IPS-18c (cell line): ENCODE results near the gene CEP85L.

Experiments
- H3K4me3 ChIP-seq: 2 replicates; pipeline ENCODE4 v1.7.0; 2013; ENCODE audit warnings: low read depth, mild to moderate bottlenecking, low read length, moderate library complexity; ENCODE audit not compliant: insufficient read depth
- H3K9me3 ChIP-seq: one replicate; pipeline ENCODE4 v1.6.1; 2013; ENCODE audit warnings: mild to moderate bottlenecking, low read length, moderate library complexity; ENCODE audit not compliant: control insufficient read depth, insufficient read depth

The CEP85L gene

GRCh38 chr6:118505656-118506055 is 145.7 kb downstream of the CEP85L start:
- Histone ChIP-seq H3K4me3 (no peak overlapping the region), H3K9me3 (peaks cover 1% of the 10 kb centered on the region)

DNA sequence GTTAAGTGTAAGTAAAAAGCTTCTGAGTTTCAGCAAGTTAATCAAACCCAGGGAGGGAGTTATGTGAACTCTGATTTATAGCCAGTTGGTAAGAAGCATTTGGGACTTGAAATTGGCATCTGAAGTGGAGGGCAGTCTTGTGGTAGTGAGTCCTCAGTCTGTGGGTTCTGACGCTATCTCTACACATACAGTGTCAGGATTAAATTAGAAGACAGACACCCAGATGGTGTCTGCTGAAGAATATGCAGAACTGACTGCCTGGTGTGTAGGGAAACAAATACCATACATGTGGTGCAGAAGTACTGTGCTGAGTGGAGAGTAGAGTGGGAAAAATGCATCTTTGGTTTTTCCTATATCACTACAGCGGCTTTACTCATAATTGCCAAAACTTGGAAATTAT is 146.8 kb downstream of the CEP85L start:
- H3K4me3 ChIP-seq = no peak overlapping the region
- H3K9me3 ChIP-seq = peaks cover 2% of the 10 kb centered on the region

DNA sequence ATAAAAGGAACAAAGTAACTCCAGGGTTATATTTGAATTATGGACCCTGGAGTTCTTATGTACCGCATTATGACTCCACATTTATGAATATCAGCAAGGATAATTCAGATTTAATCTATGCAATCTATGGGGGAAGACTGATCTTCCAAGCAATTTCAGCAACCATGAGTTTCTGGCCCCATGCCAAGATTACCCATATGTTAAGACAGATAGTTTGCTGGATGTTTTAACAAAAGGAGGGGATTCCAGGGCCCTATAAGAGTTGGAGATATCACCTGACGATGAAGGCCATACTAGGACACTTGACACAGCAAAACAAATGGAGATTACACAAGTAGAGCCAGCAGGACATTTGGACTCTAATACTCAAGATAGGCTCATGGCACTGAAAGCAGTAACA is 149.2 kb downstream of the CEP85L start:
- H3K9me3 ChIP-seq = peaks cover 2% of the 10 kb centered on the region

DNA sequence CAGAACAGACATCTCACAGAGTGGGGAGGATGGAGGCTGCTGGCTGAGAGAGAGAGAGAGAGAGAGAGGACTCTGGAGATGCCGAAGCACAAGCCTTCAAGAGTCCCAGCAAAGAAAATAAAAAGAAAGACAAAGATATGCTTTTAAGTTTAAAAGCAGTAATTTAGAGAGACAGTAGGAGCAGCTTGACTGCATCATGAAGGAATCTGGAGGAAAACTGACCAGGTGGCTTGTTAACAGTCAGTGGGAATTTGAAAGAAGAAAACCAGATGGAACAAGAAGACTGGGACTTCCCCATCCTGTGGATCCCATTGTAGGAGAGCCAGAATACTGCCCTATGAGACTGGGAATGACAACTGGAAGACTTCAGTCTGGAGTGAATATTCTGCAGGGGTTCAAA is 149.6 kb downstream of the CEP85L start:
- Histone ChIP-seq H3K4me3 (no peak overlapping the region), H3K9me3 (peaks cover 2% of the 10 kb centered on the region)

More for the DNA sequence above, 149.2 kb downstream of the CEP85L start:
- no peak overlapping the region for H3K4me3 ChIP-seq

- H3K4me3 ChIP-seq = no peak overlapping the region
- peaks cover 2% of the 10 kb centered on the region for H3K9me3 ChIP-seq
These were observed 150.3 kb downstream of the CEP85L start for GRCh38 chr6:118501099-118501498.

GRCh38 chr6:118500130-118501015 is 151.0 kb downstream of the CEP85L start:
- Histone ChIP-seq H3K4me3 (no peak overlapping the region), H3K9me3 (peaks cover 2% of the 10 kb centered on the region)

- no peak overlapping the region for H3K4me3 ChIP-seq
- H3K9me3 ChIP-seq = peaks cover under 1% of the 10 kb centered on the region
These were observed 155.7 kb downstream of the CEP85L start for GRCh38 chr6:118495485-118496280.

DNA sequence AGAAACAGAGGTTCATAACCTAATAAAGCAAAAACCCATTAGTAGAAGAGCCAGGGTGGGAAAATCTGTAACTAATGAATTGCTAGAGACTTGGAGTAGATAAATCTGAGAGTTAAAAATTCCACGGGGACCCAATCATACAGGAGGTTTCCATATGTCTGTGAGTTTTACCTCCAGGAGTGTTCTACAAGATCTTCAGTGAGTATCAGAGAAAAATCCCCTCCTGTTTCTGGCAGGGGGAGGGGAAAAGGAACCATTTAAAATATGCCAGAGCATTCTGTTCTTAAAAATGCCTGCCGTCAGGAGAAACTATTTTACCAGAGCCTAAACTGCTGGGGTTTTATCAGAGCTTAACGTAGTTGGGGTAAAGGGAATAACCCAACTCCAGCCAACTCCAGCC is 157.3 kb downstream of the CEP85L start:
- Histone ChIP-seq H3K9me3 (no peaks in the 10 kb centered on the region), H3K4me3 (no peak overlapping the region)

GRCh38 chr6:118489990-118490389 is 161.4 kb downstream of the CEP85L start:
- Histone ChIP-seq H3K4me3 (no peak overlapping the region), H3K9me3 (no peaks in the 10 kb centered on the region)

- H3K4me3 ChIP-seq = no peak overlapping the region
- no peaks in the 10 kb centered on the region for H3K9me3 ChIP-seq
These were observed 162.8 kb downstream of the CEP85L start for GRCh38 chr6:118488631-118489030.

DNA sequence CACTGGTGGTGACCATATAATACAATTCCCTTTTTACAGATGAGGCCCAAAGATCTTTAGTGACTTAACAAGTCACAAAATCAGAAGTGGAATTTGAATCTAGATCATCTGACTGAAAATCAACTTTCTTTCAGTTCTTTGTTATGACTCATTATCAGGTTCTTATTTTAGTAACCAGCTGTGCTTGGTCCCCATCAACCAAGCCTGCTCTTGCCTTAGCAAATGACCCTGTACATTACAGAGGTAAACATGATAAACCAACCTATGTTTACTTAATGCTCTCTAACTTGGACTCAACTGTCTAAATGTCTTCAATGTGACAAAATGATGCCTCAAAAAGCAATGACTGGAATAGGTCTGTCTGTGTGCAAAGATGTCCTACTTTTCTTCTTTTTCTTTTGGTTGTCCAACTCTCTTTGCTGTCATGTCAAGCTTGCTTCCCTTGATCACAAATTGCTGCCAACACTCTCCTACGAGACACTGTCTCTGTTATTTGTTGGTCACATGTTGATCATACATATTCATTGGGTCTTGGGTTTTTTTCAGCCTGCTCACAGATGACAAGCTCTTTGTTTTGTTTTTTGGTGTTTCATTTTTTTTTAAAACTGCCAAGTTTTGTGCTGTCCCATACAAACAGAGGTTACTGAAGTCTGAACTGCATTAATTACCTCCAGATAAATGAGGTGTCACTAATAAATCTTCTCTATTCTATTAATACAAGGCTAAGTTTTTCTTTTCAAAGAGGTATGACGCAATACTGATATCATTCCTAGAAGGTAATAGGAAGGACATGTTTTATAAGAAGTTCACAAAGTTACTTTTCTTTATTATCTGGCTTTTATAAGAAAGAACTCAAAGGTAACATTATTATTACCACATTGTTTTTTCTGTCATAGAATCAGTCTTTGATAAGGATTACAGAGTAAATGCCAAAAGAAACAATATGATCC is 165.5 kb downstream of the CEP85L start:
- Histone ChIP-seq H3K4me3 (no peak overlapping the region), H3K9me3 (no peaks in the 10 kb centered on the region)

DNA sequence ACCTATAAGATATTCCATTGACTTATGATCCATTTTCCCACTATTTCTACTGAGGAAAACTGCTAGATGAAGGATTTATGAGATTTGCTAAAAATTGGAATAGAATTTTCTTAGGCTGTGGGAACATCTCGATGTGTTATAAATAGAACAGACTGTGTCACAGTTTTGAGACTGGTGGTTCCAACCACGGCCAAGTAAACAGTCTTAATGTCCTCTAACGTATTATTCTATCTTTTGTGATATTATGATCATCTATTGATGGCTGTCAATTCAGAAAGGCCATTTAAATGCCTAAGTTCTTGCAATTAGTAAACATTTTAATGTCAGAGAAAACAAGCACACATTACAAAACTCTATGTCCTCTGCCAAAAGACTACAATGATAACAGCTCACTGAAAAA is 174.8 kb downstream of the CEP85L start:
- Histone ChIP-seq H3K4me3 (no peak overlapping the region), H3K9me3 (no peaks in the 10 kb centered on the region)

- Histone ChIP-seq H3K9me3 (no peaks in the 10 kb centered on the region), H3K4me3 (no peak overlapping the region)
These were observed 178.1 kb downstream of the CEP85L start for GRCh38 chr6:118473266-118473665.

DNA sequence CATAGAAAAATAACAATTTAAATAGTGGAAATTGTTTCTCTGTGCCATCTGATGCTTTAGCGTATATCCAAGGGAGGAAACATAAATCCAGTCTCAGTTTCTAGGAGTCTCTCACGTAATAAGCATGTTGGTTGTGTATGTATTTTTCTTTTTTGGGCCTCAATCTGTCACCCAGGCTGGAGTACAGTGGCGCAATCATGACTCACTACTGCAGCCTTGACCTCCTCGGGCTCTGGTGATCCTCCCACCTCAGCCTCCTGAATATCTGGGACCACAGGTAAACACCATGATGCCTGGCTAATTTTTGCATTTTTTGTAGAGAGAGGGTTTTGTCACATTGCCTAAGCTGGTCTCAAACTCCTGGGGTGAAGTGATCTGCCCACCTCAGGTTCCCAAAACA is 181.9 kb downstream of the CEP85L start:
- Histone ChIP-seq H3K4me3 (no peak overlapping the region), H3K9me3 (no peaks in the 10 kb centered on the region)

DNA sequence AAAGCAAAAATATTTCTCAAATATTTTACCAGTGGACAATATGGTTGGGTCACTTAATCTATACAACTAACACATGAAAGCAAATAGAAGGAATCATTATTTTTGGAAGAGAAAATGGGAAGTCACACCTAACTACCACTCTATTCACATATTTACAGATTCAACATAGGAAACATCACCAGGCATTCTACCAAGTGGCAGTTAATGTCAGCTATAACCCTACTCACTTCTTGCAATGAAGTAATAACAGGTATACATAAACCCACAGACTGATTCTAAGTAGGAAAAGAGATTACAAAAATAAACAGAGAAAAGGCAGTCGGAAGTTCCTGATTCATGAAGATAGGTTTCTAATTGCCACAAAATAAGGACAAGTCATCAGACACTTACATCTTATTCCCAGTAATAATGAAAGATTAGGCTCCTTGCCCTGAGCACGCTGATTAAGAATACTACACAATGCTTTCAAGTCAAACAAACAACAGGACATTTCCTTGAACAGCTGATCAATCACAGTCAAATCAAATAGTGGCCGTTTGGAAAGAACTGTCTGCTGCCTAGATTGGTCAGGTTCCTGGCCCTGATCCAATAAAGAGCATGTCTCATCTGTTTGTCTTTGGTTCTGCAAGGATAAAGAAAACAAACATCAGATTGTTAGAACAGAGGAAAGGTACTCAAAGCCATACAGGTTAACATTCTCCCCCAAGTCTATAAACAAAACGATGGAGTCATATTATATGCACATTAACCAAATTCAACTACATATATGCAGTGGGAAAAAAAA is 182.5 kb downstream of the CEP85L start:
- Histone ChIP-seq H3K4me3 (no peak overlapping the region), H3K9me3 (no peaks in the 10 kb centered on the region)

GRCh38 chr6:118467181-118467580 is 184.2 kb downstream of the CEP85L start:
- no peaks in the 10 kb centered on the region for H3K9me3 ChIP-seq

More at GRCh38 chr6:118467181-118467580, 184.2 kb downstream of the CEP85L start:
- H3K4me3 ChIP-seq = no peak overlapping the region
